Panc1 (cell line): ENCODE data around the gene MBD4.
"Not testable (repeated sequence)": the region's sequence is repeated elsewhere in the genome, so short reads cannot be mapped to it uniquely, and the experiment has no call there.

ENCODE experiments used
- CTCF ChIP-seq: fragments of 450-650 bp; IDR thresholded peaks from 2 replicates; pipeline ENCODE4 v1.5.1; 2017; ENCODE audit warnings: mild to moderate bottlenecking
- POLR2AphosphoS5 ChIP-seq: IDR thresholded peaks from 2 replicates; pipeline ENCODE4 v1.6.1; 2012; ENCODE audit warnings: mild to moderate bottlenecking, low read depth, low read length, moderate library complexity
- REST ChIP-seq, 2 experiments: IDR thresholded peaks; 2 replicates each; pipeline ENCODE4 v1.6.1; 2011 to 2012; ENCODE audit warnings: low read depth in 2 of 2, control low read depth in 1 of 2, low read length in 1 of 2, mild to moderate bottlenecking in 1 of 2, moderate library complexity in 1 of 2; ENCODE audit not compliant: insufficient read depth in 1 of 2

GRCh38 chr3:129413238-129413637, 26.5 kb downstream of the MBD4 start:
- not testable (repeated sequence) for TF ChIP-seq CTCF; REST (IDR thresholded peaks at IDR 0.05; ENCODE audit: insufficient read depth in 1 of 2, low read depth in 2 of 2, low read length in 1 of 2); POLR2AphosphoS5
